Measurements from ENCODE around the gene PLXDC2.

The PLXDC2 gene

DNA sequence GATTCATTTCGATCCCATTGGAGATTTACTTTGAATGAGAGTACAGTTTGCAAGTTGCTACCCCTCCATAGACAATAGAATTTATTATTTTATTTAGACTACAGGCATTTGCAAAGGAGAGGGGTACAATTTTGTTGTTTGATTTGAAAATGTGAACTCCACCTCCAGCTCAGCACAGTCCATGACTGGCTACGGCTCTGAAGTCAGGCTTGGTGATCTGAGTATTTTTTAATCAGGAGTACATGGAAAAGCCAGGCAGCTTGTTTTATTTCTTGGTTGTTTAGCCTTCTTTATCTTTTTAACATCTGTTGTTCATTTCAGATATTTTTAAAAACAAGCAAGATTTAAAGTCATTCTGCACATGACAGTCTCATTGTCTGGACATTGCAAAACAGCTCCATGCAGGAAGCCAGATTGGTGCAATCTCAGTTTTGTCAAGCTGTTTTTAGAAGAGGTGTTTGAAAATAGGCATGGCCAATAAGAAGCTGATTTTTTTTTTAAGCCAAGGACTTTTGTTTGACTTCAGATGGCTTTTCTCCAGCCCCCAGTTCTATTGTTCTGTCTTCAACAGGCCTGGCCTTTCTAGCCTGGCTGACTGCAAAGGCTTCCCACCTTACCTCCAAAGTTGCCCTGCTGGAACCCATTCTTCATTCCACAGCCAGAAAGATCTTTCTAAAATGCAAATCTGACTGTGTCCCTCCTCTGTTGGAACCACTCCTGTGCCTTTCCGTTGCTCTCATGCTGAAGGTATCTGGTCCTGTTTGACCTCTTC is 12.2 kb downstream of the PLXDC2 start:
- TF ChIP-seq SP1 (IDR thresholded peaks at IDR 0.05), result no peak
- no peak for DNase-seq (ENCODE audit: extremely low spot score)
- ChIA-PET POLR2A (interaction anchor here (1.3 kb wide), 1 partner anchor 11 kb away, joined by 4 read pairs; no protein-coding TSS in a partner anchor), CTCF (interaction anchor here (0.6 to 1.1 kb wide), 3 partner anchors 9 to 640 kb away, joined by 3 to 7 read pairs (median 3); no protein-coding TSS in a partner anchor)

DNA sequence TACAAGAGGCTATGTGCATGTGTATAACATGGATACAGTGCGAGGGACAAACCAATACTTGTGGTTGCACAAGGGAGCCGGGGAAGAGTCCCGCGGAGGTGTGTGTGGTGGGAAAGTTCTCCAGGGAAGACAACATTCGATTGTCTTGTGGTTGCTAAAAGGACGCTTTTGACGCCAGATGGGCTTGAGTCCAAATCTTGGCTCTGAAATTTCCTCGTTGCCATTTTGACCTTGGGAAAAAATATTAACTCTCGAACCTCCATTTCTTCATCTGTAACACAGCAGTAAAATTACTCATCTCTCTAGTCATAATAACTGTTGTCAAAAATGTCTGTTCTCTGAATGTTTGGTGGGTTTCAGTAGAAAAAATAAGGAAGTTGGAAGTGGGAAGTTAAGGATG is 16.5 kb downstream of the PLXDC2 start:
- ChIA-PET CTCF (no interaction called here), POLR2A (no interaction called here)
- no peak for DNase-seq (ENCODE audit: extremely low spot score)
- TF ChIP-seq, protein P1, sequence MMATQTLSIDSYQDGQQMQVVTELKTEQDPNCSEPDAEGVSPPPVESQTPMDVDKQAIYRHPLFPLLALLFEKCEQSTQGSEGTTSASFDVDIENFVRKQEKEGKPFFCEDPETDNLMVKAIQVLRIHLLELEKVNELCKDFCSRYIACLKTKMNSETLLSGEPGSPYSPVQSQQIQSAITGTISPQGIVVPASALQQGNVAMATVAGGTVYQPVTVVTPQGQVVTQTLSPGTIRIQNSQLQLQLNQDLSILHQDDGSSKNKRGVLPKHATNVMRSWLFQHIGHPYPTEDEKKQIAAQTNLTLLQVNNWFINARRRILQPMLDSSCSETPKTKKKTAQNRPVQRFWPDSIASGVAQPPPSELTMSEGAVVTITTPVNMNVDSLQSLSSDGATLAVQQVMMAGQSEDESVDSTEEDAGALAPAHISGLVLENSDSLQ (IDR thresholded peaks at IDR 0.05), result no peak
- no peak for TF ChIP-seq SP1 (IDR thresholded peaks at IDR 0.05)
- TF ChIP-seq CTBP1 (IDR thresholded peaks at IDR 0.05; ENCODE audit: borderline replicate concordance), result no peak
- TF ChIP-seq HDGF (IDR thresholded peaks at IDR 0.05; ENCODE audit: borderline replicate concordance), result no peak
- no peak for TF ChIP-seq NFRKB (IDR thresholded peaks at IDR 0.05)
- no peak for TF ChIP-seq SUZ12 (IDR thresholded peaks at IDR 0.05)
- no peak for TF ChIP-seq L3MBTL2 (conservative IDR thresholded peaks at IDR 0.05)
- no peak for TF ChIP-seq LEF1 (IDR thresholded peaks at IDR 0.05; ENCODE audit: borderline replicate concordance)
- no peak for TF ChIP-seq FOXK2 (IDR thresholded peaks at IDR 0.05)
- TF ChIP-seq FOXA1 (IDR thresholded peaks at IDR 0.05), result no peak
- TF ChIP-seq BHLHE40 (IDR thresholded peaks at IDR 0.05; ENCODE audit: borderline replicate concordance), result no peak
- TF ChIP-seq ZNF384 (IDR thresholded peaks at IDR 0.05), result no peak
- TF ChIP-seq ARNT (IDR thresholded peaks at IDR 0.05), result no peak
- no peak for TF ChIP-seq TARDBP (IDR thresholded peaks at IDR 0.05)
- TF ChIP-seq ELF4 (IDR thresholded peaks at IDR 0.05), result no peak

DNA sequence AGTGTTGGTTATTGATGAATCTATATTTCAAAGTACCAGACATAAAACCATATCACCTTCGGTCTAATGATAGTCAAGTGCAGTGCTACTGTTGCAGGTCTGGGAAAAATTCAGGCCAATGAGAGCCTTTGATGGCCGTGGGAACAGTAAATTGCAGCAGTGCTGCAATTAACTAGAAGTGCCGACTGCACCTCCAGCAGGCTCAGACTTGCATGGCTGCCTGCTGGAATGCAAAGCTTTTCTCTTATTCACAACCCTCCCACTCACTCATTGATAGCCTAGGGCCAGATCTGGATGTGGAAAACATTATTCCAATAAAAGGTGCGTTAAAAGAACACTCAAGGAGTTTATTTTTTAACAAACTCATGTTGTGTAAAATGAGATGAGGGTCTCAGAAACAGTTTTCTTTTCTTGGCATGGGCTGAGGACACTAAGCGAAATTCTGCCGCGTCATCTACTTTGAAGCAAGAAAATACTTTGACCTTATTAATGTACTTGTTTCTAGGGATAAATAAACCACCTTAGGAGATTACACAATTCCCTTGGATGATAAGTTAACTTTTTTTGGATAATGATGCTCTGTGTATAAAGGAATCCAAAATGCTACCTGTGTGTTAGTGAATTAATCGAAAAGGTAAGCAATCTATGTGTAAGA is 17.1 kb downstream of the PLXDC2 start:
- POLR2A ChIA-PET, result no interaction called here
- TF ChIP-seq BHLHE40 (IDR thresholded peaks at IDR 0.05; ENCODE audit: borderline replicate concordance), result no peak
- TF ChIP-seq FOXA1 (IDR thresholded peaks at IDR 0.05), result no peak
- no peak for TF ChIP-seq HDGF (IDR thresholded peaks at IDR 0.05; ENCODE audit: borderline replicate concordance)
- TF ChIP-seq L3MBTL2 (conservative IDR thresholded peaks at IDR 0.05), result no peak
- no peak for TF ChIP-seq ARNT (IDR thresholded peaks at IDR 0.05)
- no peak for TF ChIP-seq NFRKB (IDR thresholded peaks at IDR 0.05)
- TF ChIP-seq TARDBP (IDR thresholded peaks at IDR 0.05), result no peak
- no peak for TF ChIP-seq SUZ12 (IDR thresholded peaks at IDR 0.05)
- TF ChIP-seq, protein P1 (IDR thresholded peaks at IDR 0.05), result no peak
- no peak for TF ChIP-seq CTBP1 (IDR thresholded peaks at IDR 0.05; ENCODE audit: borderline replicate concordance)
- TF ChIP-seq ELF4 (IDR thresholded peaks at IDR 0.05), result no peak
- no peak for TF ChIP-seq SP1 (IDR thresholded peaks at IDR 0.05)
- no peak for TF ChIP-seq FOXK2 (IDR thresholded peaks at IDR 0.05)
- TF ChIP-seq ZNF384 (IDR thresholded peaks at IDR 0.05), result no peak
- TF ChIP-seq LEF1 (IDR thresholded peaks at IDR 0.05; ENCODE audit: borderline replicate concordance), result no peak
- TF ChIP-seq FOXM1 (IDR thresholded peaks at IDR 0.05; ENCODE audit: borderline replicate concordance), result no peak
- CTCF ChIA-PET, result no interaction called here
- DNase-seq (ENCODE audit: extremely low spot score), result peak; percentile 34

DNA sequence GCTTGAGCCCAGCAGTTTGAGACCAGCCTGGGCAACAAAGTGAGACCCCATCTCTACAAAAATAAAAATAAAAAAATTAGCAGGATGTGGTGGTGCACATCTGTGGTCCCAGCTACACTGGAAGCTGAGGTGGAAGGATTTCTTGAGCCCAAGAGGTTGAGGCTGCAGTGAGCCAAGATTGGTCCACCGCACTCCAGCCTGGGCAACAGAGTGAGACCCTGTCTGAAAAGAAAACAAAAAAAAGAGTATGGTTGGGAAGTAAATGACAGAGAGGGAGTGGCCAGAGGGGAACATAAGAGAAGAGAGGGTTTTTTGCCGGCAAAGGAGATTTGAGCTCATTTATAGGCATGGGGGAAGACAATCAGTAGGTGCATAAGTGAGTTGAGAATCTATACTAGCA is 19.7 kb downstream of the PLXDC2 start:
- CTCF ChIA-PET, result interaction anchor here (0.6 to 0.7 kb wide), 3 partner anchors 33 to 266 kb away, joined by 3 to 5 read pairs (median 3); no protein-coding TSS in a partner anchor
- POLR2A ChIA-PET, result interaction anchor here (1.4 kb wide), 1 partner anchor 21 kb away, joined by 6 read pairs; no protein-coding TSS in a partner anchor
- no peak for TF ChIP-seq SP1 (IDR thresholded peaks at IDR 0.05)
- TF ChIP-seq FOXA1 (IDR thresholded peaks at IDR 0.05), result no peak
- no peak for TF ChIP-seq CTBP1 (IDR thresholded peaks at IDR 0.05; ENCODE audit: borderline replicate concordance)
- no peak for DNase-seq (ENCODE audit: extremely low spot score)

DNA sequence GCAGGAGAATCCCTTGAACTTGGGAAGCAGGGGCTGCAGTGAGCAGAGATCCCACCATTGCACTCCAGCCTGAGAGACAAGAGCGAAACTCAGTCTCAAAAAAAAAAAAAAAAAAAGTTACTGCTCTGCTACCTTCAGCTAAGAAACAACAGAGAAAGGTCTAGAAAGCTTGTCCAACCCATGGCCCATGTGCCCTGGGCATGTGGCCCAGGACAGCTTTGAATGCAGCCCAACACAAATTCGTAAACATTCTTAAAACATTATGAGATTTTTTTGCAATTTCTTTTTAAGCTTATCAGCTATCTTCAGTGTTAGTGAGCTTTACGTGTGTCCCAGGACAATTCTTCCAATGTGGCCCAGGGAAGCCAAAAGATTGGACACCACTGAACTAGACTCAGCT is 22.9 kb downstream of the PLXDC2 start:
- no peak for DNase-seq (ENCODE audit: extremely low spot score)
- POLR2A ChIA-PET, result no interaction called here

More for the DNA sequence above, 22.9 kb downstream of the PLXDC2 start:
- CTCF ChIA-PET, result interaction anchor here (0.6 to 0.9 kb wide), 3 partner anchors 20 to 258 kb away, joined by 3 read pairs; no protein-coding TSS in a partner anchor
- TF ChIP-seq SP1 (IDR thresholded peaks at IDR 0.05) (no peak), BHLHE40 (IDR thresholded peaks at IDR 0.05; ENCODE audit: borderline replicate concordance) (no peak), FOXK2 (IDR thresholded peaks at IDR 0.05) (no peak), FOXA1 (IDR thresholded peaks at IDR 0.05) (no peak), ARNT (IDR thresholded peaks at IDR 0.05) (no peak), LEF1 (IDR thresholded peaks at IDR 0.05; ENCODE audit: borderline replicate concordance) (no peak), ZNF384 (IDR thresholded peaks at IDR 0.05) (no peak), ELF4 (IDR thresholded peaks at IDR 0.05) (no peak), NFRKB (IDR thresholded peaks at IDR 0.05) (no peak), L3MBTL2 (conservative IDR thresholded peaks at IDR 0.05) (no peak), TARDBP (IDR thresholded peaks at IDR 0.05) (no peak), FOXM1 (IDR thresholded peaks at IDR 0.05; ENCODE audit: borderline replicate concordance) (no peak), SUZ12 (IDR thresholded peaks at IDR 0.05) (no peak), HDGF (IDR thresholded peaks at IDR 0.05; ENCODE audit: borderline replicate concordance) (no peak), CTBP1 (IDR thresholded peaks at IDR 0.05; ENCODE audit: borderline replicate concordance) (no peak)
- TF ChIP-seq, protein P1 (IDR thresholded peaks at IDR 0.05), result no peak
